Activated CD4-positive, alpha-beta T cell treated with anti-CD3 and anti-CD28 coated beads, Interleukin-2, Interleukin-6, amounts not matched to agents 100 ng/mL and 50 ng/mL, durations not matched to agents 16 hours and 8 hours (primary cell): ENCODE data around the gene CDC5L.

Experiments
- DNase-seq: peaks from one replicate; pipeline ENCODE4 v3.0.0-alpha.2; 2020

Gene CDC5L

DNA sequence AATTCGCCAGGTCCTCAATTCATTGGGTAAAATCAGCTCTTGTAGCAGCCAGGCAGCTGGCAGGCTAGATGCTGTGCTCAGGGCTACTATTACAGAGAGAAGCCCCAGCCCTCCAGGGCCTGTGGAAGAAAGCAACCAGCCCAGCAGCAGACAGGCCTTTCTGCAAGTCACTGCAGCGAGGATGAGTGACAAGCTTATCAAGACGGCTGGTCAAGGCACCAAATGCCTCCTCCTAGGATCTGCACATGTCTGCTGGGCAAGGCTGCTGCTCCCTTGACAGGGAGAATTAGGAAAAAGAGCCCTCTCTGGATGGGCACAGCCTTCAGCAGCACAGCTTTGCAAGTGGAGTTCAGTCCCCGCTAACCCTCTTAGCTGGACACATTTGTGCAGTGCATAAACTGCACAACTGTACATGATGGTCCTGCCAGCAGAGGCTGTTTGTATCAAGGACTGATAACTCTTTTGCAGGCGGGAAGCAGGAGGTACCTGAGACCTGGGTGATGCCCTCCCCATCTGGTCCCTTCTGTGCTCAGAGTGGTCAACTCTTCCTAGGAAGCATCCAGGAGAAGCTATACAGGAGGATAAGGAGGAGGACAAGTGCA is 89.9 kb downstream of the CDC5L start:
- DNase-seq = no peak

GRCh38 chr6:44478158-44478557 is 90.7 kb downstream of the CDC5L start:
- no peak for DNase-seq

DNA sequence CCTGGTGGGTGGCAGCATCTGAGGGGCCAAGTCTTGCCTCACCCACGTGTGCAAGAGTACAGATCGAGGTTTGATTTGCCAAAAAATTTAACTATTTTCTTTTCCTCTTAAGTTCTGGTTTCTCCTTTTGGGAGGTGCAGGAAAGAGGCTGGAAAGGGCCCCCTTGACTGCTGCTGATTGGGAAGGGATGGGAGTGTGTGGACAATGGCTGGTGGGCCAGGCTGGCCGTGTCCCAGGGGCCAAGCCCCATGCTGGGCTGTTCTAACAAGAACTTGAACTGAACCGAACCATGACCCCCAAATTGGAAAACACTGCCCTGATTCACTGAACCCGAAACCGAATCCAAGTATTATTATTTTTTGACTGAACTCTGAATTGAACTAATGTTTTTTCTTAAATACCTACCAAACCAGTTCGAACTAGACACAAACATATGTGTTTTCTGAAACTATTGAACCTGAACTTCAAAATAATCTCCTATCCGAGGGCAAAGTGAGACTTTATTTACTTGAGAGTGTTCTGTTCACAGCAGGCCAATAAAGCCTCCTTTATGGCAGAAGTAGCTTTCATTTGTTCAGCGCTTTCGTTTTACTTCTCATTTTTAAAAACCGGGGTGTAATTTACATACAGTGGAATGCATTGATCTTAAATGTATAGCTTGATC is 91.2 kb downstream of the CDC5L start:
- no peak for DNase-seq

DNA sequence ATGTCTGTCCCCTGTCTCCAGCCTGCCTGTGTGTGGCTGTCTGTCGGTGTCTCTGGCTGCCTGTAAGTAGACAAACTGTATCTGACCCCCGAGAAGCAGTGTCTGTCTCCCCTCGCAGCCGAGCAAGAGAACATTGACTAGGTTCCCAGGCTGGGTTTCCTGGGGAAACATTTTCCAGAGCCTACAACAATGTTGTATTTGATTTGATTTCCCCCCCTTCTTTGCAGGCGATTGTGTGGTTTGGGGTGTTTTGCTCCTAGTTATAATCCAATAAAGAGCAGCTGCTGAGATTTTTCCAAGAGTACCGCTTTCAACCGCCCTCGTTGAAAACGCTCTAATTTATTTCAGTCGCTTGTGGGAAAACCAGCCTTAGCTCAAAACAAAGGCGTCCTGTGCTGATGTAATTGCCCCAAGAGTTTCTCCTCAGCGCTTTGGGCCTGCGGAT is 92.6 kb downstream of the CDC5L start:
- no peak for DNase-seq

GRCh38 chr6:44481056-44481455 is 93.5 kb downstream of the CDC5L start:
- DNase-seq = no peak

GRCh38 chr6:44481760-44482159 is 94.3 kb downstream of the CDC5L start:
- DNase-seq = no peak

- no peak for DNase-seq
These were observed 98.3 kb downstream of the CDC5L start for GRCh38 chr6:44485601-44486401.

DNA sequence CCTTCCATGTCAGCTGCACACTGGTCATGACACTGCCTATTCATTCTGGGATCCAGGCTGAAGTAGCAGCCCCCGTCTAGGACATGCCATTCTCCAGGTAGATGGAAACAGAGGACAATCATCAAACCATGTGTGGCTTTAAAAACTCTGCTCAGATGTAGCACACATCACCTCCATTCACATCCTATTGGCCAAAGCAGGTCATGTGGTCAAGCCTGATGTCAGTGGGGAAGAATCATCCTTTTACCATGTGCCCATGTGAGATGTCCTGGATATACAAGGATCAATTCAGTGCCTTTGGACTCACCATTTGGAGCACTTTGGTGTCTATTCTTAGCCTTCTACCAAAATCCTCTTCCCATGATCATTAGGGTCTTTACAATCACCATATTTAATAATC is 99.5 kb downstream of the CDC5L start:
- DNase-seq = no peak

GRCh38 chr6:44487586-44487985 is 100.1 kb downstream of the CDC5L start:
- no peak for DNase-seq

- DNase-seq = no peak
These were observed 102.6 kb downstream of the CDC5L start for GRCh38 chr6:44489910-44490604.

- DNase-seq = no peak
These were observed 105.6 kb downstream of the CDC5L start for GRCh38 chr6:44493132-44493531.

DNA sequence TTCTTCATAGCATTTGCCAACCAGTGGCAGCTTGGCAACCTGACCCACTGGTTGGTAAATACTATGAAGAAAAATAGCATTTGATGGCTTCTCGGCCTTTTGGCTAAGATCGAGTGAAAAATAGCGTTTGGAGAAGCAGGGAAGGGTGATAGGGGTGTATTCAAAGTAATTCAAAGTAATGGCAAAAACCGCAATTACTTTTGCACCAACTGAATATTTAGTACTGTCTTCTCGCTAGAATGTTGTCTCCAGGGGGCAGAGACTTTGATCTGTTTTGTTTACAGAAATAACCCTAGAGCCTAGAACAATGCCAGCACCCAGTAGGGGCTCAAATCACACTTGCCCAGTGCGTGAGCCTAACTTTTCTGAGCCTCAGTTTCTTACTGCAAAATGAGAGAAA is 106.1 kb downstream of the CDC5L start:
- no peak for DNase-seq

- DNase-seq = no peak
These were observed 106.5 kb downstream of the CDC5L start for GRCh38 chr6:44494011-44494501.

DNA sequence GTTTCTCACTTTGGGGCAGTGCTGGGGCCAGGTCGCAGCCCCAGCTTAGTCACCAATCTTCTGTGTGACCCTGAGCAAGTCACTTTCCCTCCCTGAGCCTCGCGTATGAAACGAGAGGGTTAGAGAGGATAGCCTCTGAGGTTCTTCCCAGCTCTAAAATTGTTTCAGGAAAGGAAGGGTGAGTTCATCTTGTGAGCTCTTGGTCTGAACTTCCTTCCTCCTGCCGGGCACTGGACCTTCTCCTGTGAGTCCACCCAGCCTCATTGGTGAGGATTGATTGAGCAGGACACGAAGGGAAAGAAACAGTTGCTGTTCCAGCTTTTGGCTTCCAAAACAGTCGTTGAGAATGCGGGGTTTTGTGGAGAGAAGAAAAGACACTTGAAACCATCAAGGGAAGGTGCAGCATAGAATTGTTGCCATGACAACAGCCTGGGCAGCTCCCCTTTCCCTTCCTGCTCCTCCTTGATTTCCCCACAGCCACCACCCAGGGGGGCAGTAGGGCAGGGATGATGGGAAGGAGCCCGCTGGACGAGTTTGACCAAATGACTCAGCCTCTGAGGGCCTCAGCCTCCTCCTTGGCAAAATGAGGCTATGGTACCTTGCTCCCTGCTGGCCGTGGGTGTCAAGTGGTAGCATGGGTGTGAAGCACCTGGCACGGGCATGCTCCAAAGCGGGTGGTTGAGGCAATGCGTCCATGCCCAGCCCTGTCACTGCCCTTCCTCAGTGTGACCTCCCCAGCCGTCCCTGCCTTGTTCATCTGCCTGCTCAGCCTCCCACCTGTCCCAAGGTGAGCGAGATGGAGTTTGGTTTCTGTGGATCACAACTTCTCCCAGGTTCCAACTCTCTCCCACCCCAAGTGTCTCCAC is 107.8 kb downstream of the CDC5L start:
- DNase-seq = no peak

GRCh38 chr6:44496665-44497369 is 109.3 kb downstream of the CDC5L start:
- no peak for DNase-seq

DNA sequence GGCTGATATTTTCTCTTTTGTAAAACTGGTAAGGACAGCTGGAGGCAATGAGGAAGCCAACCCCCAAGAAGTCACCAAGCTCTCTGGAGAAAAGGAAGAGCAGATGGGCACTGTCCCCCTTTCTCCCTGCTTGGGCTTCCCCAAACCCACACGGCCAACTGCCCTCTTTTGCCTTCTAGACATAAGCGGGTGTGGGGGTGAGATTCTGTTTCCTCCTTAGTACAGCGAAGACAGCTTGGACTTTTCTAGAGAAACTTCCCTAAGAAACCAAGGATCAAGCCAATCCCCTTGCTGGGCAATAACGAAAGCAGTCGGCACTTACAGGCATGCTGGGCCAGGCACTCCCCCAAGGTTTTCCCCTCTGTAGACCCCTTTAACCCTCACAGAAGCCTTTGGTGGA is 110.3 kb downstream of the CDC5L start:
- no peak for DNase-seq

DNA sequence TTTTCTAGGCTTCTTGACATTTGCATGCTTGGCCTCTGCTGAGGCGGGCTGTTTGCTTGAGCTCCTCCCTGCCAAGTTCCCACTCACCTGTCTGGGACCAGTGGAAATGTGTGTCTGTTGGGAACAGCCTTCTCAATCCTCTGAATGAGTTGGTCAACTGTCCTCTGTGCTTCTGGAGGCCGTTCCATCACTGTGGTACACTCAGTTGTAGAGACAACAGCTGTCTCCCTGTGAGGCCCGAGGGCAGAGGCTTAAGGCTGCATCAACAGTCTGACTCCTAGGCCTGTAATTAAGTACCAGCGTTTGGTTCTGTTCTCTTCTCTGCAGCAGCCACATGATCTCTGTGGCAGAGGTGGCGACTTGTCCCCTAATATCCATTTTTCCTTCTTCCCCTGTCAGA is 110.9 kb downstream of the CDC5L start:
- no peak for DNase-seq

DNA sequence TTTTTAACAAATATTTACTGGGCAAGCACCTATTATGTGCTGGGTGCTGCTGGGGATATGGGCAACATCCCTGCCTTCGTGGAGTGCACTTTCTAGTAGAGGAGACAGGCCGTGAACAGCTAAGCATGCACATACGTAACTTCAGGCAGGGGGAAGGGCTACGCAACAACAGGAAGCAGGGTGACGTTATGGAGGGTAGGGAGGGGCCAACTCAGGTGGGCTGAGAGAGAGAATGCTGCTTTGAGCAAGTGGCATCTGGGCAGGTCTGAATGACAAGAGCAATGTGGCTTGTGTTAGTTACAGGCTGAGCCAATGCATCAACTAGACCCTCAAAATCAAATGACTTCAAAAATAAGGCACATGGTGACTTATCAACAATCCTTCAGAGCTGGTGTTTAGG is 112.1 kb downstream of the CDC5L start:
- DNase-seq = no peak
